NCI-H774 (cell line): ENCODE measurements around the gene MPPED2.
"Not testable (repeated sequence)": the region's sequence is repeated elsewhere in the genome, so short reads cannot be mapped to it uniquely, and the experiment has no call there.

Source experiments
- DNase-seq: peaks from one replicate; lab custom pipeline; 2025; lab: John Stamatoyannopoulos, UW

Gene MPPED2

DNA sequence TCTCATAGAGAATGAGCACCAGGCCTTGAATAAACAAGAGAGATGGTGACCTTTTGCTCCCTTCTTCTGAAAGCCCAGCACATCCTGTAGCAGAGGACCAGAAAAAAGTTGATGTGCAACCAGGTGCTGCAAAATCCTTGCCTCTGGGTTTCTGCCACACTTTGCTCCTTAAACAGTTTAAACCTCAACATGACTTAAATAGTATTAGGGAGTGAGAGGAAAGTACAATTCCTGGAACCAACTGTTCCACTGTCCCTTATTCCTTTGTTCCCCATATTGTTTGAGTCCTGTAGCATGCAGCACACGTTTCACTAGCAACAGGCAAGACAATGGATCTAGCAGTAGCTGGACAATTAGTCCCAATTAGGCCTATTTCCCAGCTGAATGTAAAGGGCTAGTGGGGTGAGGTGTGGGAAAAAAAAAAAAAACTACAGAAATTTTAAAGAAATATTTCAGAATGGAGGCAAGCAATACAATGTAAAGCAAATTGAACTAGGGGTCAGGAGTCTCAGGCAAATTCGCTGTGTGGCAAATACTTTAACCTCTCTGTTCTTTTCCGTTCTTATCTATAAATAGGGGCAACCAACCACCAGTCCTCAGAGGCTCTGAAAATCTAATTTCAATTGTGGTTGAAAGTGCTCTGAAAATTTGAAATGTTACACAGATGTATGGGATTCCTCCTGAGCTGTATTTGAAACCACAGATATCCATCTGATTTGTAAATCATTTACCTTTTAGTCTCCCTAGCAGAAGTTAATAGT lies 6.6 kb downstream of the MPPED2 start:
- DNase-seq = no peak

- no peak for DNase-seq
Measured at GRCh38 chr11:30578406-30578805, 7.7 kb downstream of the MPPED2 start.

- no peak for DNase-seq
Measured at GRCh38 chr11:30573951-30574350, 12.2 kb downstream of the MPPED2 start.

GRCh38 chr11:30568931-30569330 lies 17.2 kb downstream of the MPPED2 start:
- DNase-seq = no peak

DNA sequence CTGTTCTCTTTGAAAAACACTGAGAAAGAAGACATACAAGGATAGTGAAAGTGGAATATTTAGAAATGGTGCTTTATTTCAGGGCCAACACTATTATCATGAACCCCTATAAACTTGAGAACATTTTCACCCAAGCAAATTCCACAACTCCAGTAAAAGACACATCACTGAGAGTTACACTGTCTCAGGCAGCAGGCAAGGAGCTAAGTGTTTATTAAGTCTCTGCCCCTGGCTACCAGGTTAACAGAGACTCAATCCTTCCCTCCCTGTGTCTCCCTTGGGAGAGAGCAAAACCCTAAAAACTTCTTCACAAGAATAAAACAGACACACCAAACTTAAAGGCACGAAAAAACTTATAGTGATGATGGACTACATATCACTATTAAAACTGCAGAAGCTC lies 18.5 kb downstream of the MPPED2 start:
- no peak for DNase-seq

DNA sequence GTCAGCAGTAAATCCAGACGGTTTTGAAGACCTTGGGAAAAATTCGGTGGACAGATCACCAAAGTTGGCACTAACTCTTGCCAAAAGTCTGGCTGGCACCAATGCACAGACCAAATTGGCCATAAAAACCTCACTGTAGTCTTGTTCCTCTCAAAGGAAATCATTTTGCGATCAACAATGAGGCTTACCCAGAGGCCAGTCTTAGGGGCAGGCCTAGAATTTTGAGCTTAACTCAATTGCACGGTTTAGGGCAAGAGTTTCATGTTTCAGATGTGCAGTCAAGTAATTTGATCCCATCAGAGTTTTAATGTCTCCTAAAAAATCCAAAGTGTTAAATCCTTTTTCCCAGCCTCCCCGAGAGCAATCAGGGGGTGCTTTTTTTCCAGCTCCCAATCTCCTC lies 19.0 kb downstream of the MPPED2 start:
- DNase-seq = no peak

DNA sequence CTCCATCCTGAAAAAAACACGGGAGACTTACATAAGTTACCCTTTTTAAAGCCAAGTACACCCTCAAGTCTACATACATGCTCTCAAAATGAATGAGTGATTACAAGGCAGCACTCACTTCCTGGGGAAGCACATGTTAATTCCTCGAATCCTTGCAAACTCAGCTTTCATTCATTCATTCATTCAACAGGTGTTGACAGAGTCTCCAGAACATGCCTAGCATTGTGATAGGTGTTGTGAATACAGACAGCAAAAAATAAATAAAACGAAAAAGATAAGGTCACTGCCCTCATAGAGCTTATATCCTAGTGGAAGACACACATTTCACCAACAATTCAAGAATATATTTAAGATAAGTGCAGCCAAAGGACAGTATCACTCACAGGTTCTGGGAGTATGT lies 19.7 kb downstream of the MPPED2 start:
- no peak for DNase-seq

DNA sequence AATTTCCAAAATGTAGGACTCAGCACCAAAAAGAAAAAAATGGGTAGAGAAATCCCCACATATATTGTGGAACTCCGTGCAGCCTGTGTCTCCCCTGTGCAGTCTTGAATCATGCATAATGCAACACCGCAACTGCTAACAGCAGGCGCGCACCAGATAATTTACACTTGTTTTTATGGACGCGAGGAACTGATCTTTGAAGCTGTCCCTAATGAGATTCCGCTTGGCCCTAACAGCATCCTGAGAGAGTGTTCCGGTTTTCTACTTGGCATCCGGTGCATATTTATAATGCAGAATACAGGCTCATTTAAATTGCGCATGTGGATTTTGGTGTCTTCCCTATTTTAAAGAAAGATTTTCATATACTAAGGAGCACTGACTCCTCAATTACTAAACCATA lies 21.1 kb downstream of the MPPED2 start:
- DNase-seq = no peak

DNA sequence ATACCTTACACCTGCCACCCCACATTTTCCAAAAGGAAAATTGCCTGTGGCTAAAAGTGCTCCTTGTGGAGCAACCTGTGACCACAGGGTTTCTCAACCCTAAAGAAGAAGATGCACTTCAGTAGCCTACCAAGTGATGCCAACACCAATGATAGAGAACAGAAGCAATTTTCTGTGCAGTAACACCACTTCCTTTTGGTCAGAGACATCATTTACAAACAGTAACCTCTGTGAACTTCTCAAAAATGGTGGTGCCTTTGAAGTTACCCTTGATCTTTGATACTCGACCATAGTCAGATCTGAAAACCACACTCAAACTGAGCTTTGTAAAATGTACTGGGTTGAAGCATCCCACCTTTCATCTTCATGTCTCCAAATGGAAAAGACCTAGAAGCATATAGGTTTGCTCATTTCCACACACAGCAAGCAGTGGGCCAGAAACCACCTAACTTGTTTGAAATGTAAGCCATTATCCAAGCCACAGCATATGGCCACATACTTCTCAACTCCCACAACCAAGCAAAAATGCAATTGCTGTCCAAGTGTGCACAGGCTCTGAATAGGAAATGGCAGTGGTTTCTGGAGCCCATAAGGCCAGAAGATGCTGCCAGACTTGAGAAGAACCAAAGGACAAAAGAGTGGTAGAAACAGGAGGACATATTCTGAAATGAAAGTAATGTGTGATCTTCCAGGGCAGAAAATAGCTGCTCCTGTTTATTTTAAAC lies 24.3 kb downstream of the MPPED2 start:
- no peak for DNase-seq

GRCh38 chr11:30560206-30561106 lies 25.7 kb downstream of the MPPED2 start:
- no peak for DNase-seq

GRCh38 chr11:30559004-30559403 lies 27.1 kb downstream of the MPPED2 start:
- DNase-seq = no peak

GRCh38 chr11:30554587-30554986 lies 31.6 kb downstream of the MPPED2 start:
- not testable (repeated sequence) for DNase-seq

DNA sequence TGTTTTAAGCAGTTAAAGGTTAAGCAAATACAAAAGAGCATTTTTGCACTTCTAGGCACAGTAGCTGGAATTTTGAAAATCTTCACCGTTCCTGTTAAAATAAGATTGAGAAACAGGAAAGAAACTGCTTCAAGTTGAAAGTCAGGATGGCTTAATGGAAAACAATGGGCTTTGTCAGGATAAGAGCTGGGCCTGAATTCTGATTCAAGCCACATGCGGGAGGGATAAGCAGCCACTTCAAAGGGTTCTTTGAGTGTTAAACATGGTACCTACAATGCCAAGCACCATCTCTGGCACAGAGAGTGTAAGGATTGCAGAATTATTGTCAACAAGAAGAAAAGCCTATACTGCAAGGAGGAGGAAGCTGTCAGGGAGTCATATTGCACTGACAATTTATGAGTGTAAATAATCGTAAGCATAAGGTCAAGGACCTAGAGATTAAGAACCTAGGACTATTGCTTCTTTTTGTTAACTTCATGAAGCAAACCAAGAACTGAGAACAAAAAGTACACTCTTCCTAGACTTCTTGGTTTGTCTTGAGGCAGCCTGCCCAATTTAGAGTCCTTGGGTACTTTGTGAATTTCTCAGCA lies 32.5 kb downstream of the MPPED2 start:
- DNase-seq = no peak

GRCh38 chr11:30552839-30553238 lies 33.3 kb downstream of the MPPED2 start:
- DNase-seq = no peak

GRCh38 chr11:30550022-30550542 lies 36.1 kb downstream of the MPPED2 start:
- no peak for DNase-seq

DNA sequence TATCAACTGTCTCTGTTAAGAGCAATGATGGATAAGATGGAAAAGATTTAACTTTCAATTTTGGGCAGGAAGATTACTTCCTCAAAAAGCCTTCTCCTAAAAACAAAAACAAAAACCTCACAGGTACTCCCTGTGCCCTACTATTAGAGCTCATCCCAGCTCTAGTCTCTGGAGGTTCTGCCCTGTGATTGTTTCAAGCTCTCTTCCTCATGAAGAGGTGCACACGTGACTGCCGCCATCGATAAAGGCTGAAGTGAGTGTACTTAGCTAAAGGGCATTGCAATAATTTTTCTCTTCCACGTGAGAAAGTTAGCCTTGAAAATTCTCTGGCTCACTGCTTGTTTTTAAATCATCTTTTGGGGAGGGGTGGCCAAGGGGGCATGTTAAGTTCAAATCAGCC lies 36.6 kb downstream of the MPPED2 start:
- DNase-seq = no peak

DNA sequence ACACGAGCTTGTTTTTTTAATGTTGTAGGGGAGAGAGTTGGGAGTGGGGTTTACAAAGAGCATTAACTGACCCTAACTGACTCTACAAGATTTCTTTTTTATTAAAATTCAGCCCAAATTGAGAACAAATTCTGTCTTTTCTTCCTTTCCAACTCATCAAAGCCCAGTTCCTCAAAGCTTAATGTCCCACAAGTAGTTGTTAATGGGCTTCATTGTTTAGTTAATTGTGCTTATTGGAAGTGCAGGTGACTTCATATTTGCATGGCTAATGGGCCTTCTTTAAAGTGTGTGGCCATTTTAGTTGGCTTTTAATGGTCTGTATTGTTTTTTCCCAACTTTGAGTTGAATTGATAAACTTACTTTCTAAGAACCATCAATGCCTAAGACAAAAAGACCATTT lies 39.8 kb downstream of the MPPED2 start:
- no peak for DNase-seq

GRCh38 chr11:30545507-30545906 lies 40.6 kb downstream of the MPPED2 start:
- DNase-seq = no peak

GRCh38 chr11:30543066-30543465 lies 43.1 kb downstream of the MPPED2 start:
- no peak for DNase-seq

- DNase-seq = no peak
Measured at GRCh38 chr11:30540781-30541180, 45.4 kb downstream of the MPPED2 start.

GRCh38 chr11:30538251-30538650 lies 47.9 kb downstream of the MPPED2 start:
- no peak for DNase-seq

DNA sequence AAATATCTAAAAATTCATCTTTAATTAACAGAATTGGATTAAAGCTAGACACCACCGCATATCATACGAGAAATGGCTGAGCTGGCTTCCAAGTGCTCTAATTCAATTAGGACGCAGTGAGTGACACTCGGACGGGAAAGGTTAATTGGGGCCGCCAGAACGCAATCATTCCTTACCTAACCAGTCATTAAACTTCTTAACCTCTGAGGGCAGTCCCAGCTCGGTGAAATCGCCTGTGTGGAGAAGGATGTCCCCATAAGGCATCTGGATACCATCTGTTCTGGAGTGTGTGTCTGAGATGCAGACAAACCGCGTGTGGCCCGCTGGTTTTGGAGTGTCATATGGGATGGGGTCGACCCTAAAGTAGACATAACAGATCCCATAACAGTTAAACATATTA lies 50.3 kb downstream of the MPPED2 start:
- DNase-seq = no peak
